ENCODE data around the gene LEMD1.
"Not testable (repeated sequence)": the region's sequence is repeated elsewhere in the genome, so short reads cannot be mapped to it uniquely, and the experiment has no call there.

The LEMD1 gene

GRCh38 chr1:205429762-205430695, 8.2 kb upstream of the LEMD1 start:
- no peak for DNase-seq (ENCODE audit: low read depth)

- DNase-seq (ENCODE audit: low read depth), result no peak
These were observed 3.2 kb upstream of the LEMD1 start for GRCh38 chr1:205424901-205425600.

GRCh38 chr1:205423814-205424399, 2.1 kb upstream of the LEMD1 start:
- no peak for DNase-seq (ENCODE audit: low read depth)

- DNase-seq (ENCODE audit: low read depth), result no peak
These were observed 1.3 kb upstream of the LEMD1 start for GRCh38 chr1:205422993-205423642.

GRCh38 chr1:205420938-205421337, 918 bp downstream of the LEMD1 start:
- no peak for DNase-seq (ENCODE audit: low read depth)

- DNase-seq (ENCODE audit: low read depth), result no peak
These were observed 3.8 kb downstream of the LEMD1 start for GRCh38 chr1:205417870-205418635.

GRCh38 chr1:205416322-205416721, 5.5 kb downstream of the LEMD1 start:
- no peak for DNase-seq (ENCODE audit: low read depth)

- no peak for DNase-seq (ENCODE audit: low read depth)
These were observed 11.1 kb downstream of the LEMD1 start for GRCh38 chr1:205410581-205411298.

- DNase-seq (ENCODE audit: low read depth), result no peak
These were observed 13.9 kb downstream of the LEMD1 start for GRCh38 chr1:205407970-205408369.

- DNase-seq (ENCODE audit: low read depth), result not testable (repeated sequence)
These were observed 15.6 kb downstream of the LEMD1 start for GRCh38 chr1:205406252-205406651.

- not testable (repeated sequence) for DNase-seq (ENCODE audit: low read depth)
These were observed 17.4 kb downstream of the LEMD1 start for GRCh38 chr1:205404484-205404883.

- DNase-seq (ENCODE audit: low read depth), result no peak
These were observed 23.3 kb downstream of the LEMD1 start for GRCh38 chr1:205398586-205398985.

- DNase-seq (ENCODE audit: low read depth), result no peak
These were observed 24.8 kb downstream of the LEMD1 start for GRCh38 chr1:205396967-205397616.

- DNase-seq (ENCODE audit: low read depth), result no peak
These were observed 26.2 kb downstream of the LEMD1 start for GRCh38 chr1:205395616-205396015.

- DNase-seq (ENCODE audit: low read depth), result no peak
These were observed 29.2 kb downstream of the LEMD1 start for GRCh38 chr1:205392650-205393049.

GRCh38 chr1:205391386-205391785, 30.5 kb downstream of the LEMD1 start:
- DNase-seq (ENCODE audit: low read depth), result no peak

- no peak for DNase-seq (ENCODE audit: low read depth)
These were observed 34.0 kb downstream of the LEMD1 start for GRCh38 chr1:205387845-205388244.

- not testable (repeated sequence) for DNase-seq (ENCODE audit: low read depth)
These were observed 38.9 kb downstream of the LEMD1 start for GRCh38 chr1:205382990-205383389.

GRCh38 chr1:205382561-205382960, 39.3 kb downstream of the LEMD1 start:
- no peak for DNase-seq (ENCODE audit: low read depth)

- DNase-seq (ENCODE audit: low read depth), result no peak
These were observed 40.6 kb downstream of the LEMD1 start for GRCh38 chr1:205381305-205381704.

All from HS-5 (cell line).